Mesodermal cell (in vitro differentiated cells): ENCODE data around the gene POU2F1.

Experiments used
- H3K27ac ChIP-seq: 2 replicates; pipeline ENCODE4 v1.7.0; 2013; ENCODE audit warnings: mild to moderate bottlenecking, low read depth, low read length, moderate library complexity; ENCODE audit not compliant: severe bottlenecking
- H3K36me3 ChIP-seq: 2 replicates; pipeline ENCODE4 v1.7.1; 2013; ENCODE audit warnings: mild to moderate bottlenecking, low read length, moderate library complexity; ENCODE audit not compliant: control insufficient read depth, insufficient read depth
- H3K4me1 ChIP-seq: one replicate; pipeline ENCODE4 v1.7.1; 2013; ENCODE audit warnings: mild to moderate bottlenecking, low read length; ENCODE audit not compliant: insufficient read depth, control insufficient read depth, poor library complexity, severe bottlenecking
- H3K4me3 ChIP-seq: 2 replicates; pipeline ENCODE4 v1.7.0; 2013; ENCODE audit warnings: low read length, control low read depth, mild to moderate bottlenecking; ENCODE audit not compliant: insufficient read depth, poor library complexity, severe bottlenecking; ENCODE audit errors: extremely low read depth
- H3K9me3 ChIP-seq: 2 replicates; pipeline ENCODE4 v1.7.1; 2013; ENCODE audit warnings: mild to moderate bottlenecking, low read length, moderate library complexity; ENCODE audit not compliant: control insufficient read depth
- WGBS, 2 experiments: methylation state at CpG; one replicate each; pipeline ENCODE4 v1.1.5; 2013; ENCODE audit warnings: missing lambda C conversion rate in 2 of 2; ENCODE audit not compliant: insufficient coverage in 2 of 2; 5-methylcytosine and 5-hydroxymethylcytosine counted together

The POU2F1 gene

GRCh38 chr1:167467126-167467710 is 246.5 kb downstream of the POU2F1 start:
- H3K9me3 ChIP-seq = no peaks in the 10 kb centered on the region
- no peak overlapping the region for H3K4me3 ChIP-seq
- H3K27ac ChIP-seq = peak overlapping the region; percentile 45
- H3K4me1 ChIP-seq = peaks cover 15% of the 10 kb centered on the region
- 72 to 74% methylated on average over 13 to 14 of the region's 15 CpGs for WGBS, 2 experiments
- no peaks in the 10 kb centered on the region for H3K36me3 ChIP-seq

DNA sequence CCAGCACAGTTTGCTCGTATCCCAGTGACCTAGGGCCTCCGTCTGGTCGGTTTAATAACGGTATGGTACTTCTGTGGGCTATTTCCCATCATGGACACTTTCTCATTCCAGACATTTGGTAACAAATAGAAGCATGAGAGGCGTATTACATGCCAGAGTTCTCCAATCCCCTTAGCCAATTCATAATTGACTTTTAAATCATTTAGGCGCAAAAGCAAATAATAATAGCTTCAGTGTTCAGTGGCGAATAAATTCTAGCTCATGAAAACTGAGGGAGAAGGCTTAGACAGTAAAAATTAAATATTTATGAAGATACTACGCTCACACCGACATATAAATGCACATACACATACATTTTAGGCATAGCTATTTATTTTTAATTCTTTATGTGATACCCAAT is 247.1 kb downstream of the POU2F1 start:
- no peaks in the 10 kb centered on the region for H3K9me3 ChIP-seq
- no peaks in the 10 kb centered on the region for H3K36me3 ChIP-seq
- no peak overlapping the region for H3K4me3 ChIP-seq
- H3K4me1 ChIP-seq = peaks cover 15% of the 10 kb centered on the region
- H3K27ac ChIP-seq = peak overlapping the region; percentile 45
- WGBS, 2 experiments = 71 to 93% methylated on average over 3 to 4 of the region's 9 CpGs

- H3K4me1 ChIP-seq = peaks cover 13% of the 10 kb centered on the region
Measured at GRCh38 chr1:167469280-167469965, 248.7 kb downstream of the POU2F1 start.

GRCh38 chr1:167471568-167471967 is 250.9 kb downstream of the POU2F1 start:
- WGBS, 2 experiments = 75 to 100% methylated on average over 2 to 3 of the region's 5 CpGs
- no peak overlapping the region for H3K27ac ChIP-seq

More at GRCh38 chr1:167469280-167469965, 248.7 kb downstream of the POU2F1 start:
- no peaks in the 10 kb centered on the region for H3K9me3 ChIP-seq
- no peak overlapping the region for H3K27ac ChIP-seq
- WGBS, 2 experiments = 80 to 94% methylated on average over 3 of the region's 7 CpGs
- no peak overlapping the region for H3K4me3 ChIP-seq
- no peaks in the 10 kb centered on the region for H3K36me3 ChIP-seq

DNA sequence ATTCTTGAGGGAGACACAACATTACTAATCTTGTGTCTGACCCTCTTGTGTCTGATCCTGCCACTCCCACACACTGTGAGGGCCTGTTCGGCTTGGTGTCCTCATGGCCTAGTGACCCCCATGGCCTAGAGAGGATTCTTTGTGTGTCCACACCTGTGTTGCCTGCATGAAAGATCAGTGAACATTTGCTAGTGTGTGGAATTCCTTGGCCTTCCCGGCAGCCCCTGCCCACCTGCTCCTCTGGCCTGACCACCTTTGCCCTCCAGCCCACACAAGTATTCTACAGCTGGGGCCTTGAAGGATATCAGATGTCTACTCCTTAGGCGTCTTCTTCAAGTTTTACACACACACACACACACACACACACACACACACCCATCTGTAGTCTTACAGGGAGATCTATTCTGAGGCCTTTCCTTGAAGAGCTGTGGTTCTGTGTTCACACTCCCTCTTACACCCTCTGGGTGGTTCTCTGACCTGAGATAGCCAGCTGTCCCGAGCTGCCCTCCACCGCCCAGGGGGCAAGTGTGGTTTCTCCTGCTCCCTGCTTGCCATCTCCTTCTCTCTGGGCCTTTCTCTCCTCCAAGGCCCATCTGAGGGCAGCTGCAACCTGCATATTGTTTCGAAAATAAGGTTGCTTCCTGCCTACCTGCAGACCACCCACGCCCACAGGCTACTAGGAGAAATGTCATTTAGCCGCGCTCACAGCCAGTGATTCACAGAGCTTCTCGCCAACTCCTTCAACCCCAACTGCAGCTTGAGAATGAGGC is 252.3 kb downstream of the POU2F1 start:
- H3K4me1 ChIP-seq = peaks cover 6% of the 10 kb centered on the region
- 91 to 96% methylated on average over 8 to 10 of the region's 10 CpGs for WGBS, 2 experiments
- H3K36me3 ChIP-seq = no peaks in the 10 kb centered on the region
- no peak overlapping the region for H3K4me3 ChIP-seq
- H3K27ac ChIP-seq = no peak overlapping the region
- no peaks in the 10 kb centered on the region for H3K9me3 ChIP-seq

More at GRCh38 chr1:167471568-167471967, 250.9 kb downstream of the POU2F1 start:
- Histone ChIP-seq H3K4me3 (no peak overlapping the region), H3K4me1 (peaks cover 11% of the 10 kb centered on the region), H3K9me3 (no peaks in the 10 kb centered on the region), H3K36me3 (no peaks in the 10 kb centered on the region)

DNA sequence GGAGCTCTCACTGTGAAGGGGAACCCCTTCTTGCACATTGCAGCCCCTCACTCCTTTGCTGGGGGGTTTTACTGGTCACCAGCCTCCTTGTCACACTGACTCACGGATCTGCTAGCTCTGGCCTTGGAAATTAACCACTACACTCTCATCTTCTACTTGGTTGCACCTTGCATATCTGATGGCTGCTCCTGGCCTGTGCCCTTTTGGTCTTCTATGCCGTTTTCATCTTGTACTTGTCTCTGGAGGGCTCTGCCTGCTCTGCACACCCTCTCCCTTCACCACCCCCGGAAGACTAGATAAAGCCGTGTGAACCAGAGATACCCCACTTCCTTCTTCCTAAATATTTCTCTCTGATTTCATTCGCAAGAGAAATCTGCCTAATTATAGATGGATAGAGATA is 253.1 kb downstream of the POU2F1 start:
- no peak overlapping the region for H3K27ac ChIP-seq
- H3K4me3 ChIP-seq = no peak overlapping the region
- WGBS, 2 experiments = 93 to 97% methylated on average over 3 of the region's 5 CpGs
- peaks cover 6% of the 10 kb centered on the region for H3K4me1 ChIP-seq
- no peaks in the 10 kb centered on the region for H3K36me3 ChIP-seq
- H3K9me3 ChIP-seq = no peaks in the 10 kb centered on the region

GRCh38 chr1:167474191-167474641 is 253.5 kb downstream of the POU2F1 start:
- Histone ChIP-seq H3K9me3 (no peaks in the 10 kb centered on the region), H3K4me3 (no peak overlapping the region), H3K27ac (no peak overlapping the region), H3K36me3 (no peaks in the 10 kb centered on the region), H3K4me1 (peaks cover 6% of the 10 kb centered on the region)
- WGBS, 2 experiments = 75 to 82% methylated on average over 3 of the region's 5 CpGs

DNA sequence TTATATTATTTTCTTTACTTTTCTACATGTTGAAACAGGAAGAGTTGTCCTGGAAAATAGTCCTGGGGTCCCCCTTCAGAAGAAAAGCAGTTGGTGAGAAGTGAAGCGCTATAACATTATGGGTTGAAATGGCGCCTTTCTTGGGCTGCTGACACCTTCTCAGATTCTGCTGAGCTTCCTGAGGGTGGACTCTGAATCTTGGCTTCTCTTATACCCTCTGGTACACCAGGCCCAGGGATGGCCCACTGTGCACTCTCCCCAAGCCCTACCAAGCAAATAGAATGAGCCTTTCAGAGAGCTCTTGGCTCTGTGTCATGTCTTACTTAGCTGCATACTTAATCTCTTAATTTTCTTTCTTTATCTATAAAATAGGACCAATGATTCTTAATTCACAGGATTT is 255.4 kb downstream of the POU2F1 start:
- WGBS, 2 experiments = 100% methylated on average over 2 of the region's 2 CpGs
- H3K4me1 ChIP-seq = peaks cover 6% of the 10 kb centered on the region
- no peak overlapping the region for H3K4me3 ChIP-seq
- H3K27ac ChIP-seq = no peak overlapping the region
- no peaks in the 10 kb centered on the region for H3K36me3 ChIP-seq
- no peaks in the 10 kb centered on the region for H3K9me3 ChIP-seq
